DND-41 (cell line): ENCODE data around the gene TAF10.
A peak's percentile ranks its signal among the peaks of the same experiment; 100 is the strongest.

ENCODE experiments used
- ATAC-seq: fragments of 200-7000 bp; cut with Tn5 transposase; 3 replicates; pipeline ENCODE4 v1.9.1; 2021; ENCODE audit warnings: low read depth; ENCODE audit not compliant: insufficient read depth
- DNase-seq: peaks from one replicate; pipeline ENCODE4 v3.0.0-alpha.2; 2020
- H2AFZ ChIP-seq: 2 replicates; pipeline ENCODE4 v1.6.0; 2012; ENCODE audit warnings: low read depth, low read length
- H3K27ac ChIP-seq: 2 replicates; pipeline ENCODE4 v1.5.1; 2012; ENCODE audit warnings: low read length, inconsistent platforms
- H3K27me3 ChIP-seq: fragments of 200-600 bp; sonication (generic); 2 replicates; pipeline ENCODE4 v1.6.0; 2012; ENCODE audit warnings: low read length, mild to moderate bottlenecking, inconsistent platforms; ENCODE audit not compliant: insufficient read depth, poor library complexity
- H3K36me3 ChIP-seq: 2 replicates; pipeline ENCODE4 v1.5.1; 2012; ENCODE audit warnings: low read length, inconsistent platforms; ENCODE audit not compliant: insufficient read depth
- H3K4me1 ChIP-seq: 2 replicates; pipeline ENCODE4 v1.5.1; 2012; ENCODE audit warnings: mild to moderate bottlenecking, low read length; ENCODE audit not compliant: insufficient read depth
- H3K4me2 ChIP-seq: 2 replicates; pipeline ENCODE4 v1.6.0; 2012; ENCODE audit warnings: mild to moderate bottlenecking, moderate library complexity, low read length, inconsistent platforms; ENCODE audit not compliant: insufficient read depth
- H3K4me3 ChIP-seq, 2 experiments: fragments of 200-600 bp in 1 of 2; shearing (Covaris generic) in 1 of 2; 2 replicates each; pipeline ENCODE4 v1.5.1; 2012 to 2016; ENCODE audit warnings: inconsistent platforms in 2 of 2, low read length in 2 of 2, mild to moderate bottlenecking in 2 of 2, low read depth in 1 of 2, moderate library complexity in 1 of 2
- H3K79me2 ChIP-seq: 2 replicates; pipeline ENCODE4 v1.6.0; 2012; ENCODE audit warnings: low read length, inconsistent platforms; ENCODE audit not compliant: insufficient read depth
- H3K9ac ChIP-seq: 2 replicates; pipeline ENCODE4 v1.6.0; 2012; ENCODE audit warnings: low read depth, mild to moderate bottlenecking, inconsistent platforms, low read length, moderate library complexity
- H3K9me3 ChIP-seq: 2 replicates; pipeline ENCODE4 v1.5.1; 2012; ENCODE audit warnings: low read length, moderate library complexity, mild to moderate bottlenecking, inconsistent platforms; ENCODE audit not compliant: insufficient read depth, severe bottlenecking
- H4K20me1 ChIP-seq: 2 replicates; pipeline ENCODE4 v1.6.0; 2012; ENCODE audit warnings: low read length; ENCODE audit not compliant: insufficient read depth
- EZH2 ChIP-seq: IDR thresholded peaks from 3 replicates; pipeline ENCODE4 v1.6.1; 2012; ENCODE audit warnings: borderline replicate concordance, low read depth, mild to moderate bottlenecking, moderate library complexity, low read length, inconsistent platforms; ENCODE audit not compliant: severe bottlenecking
- TF ChIP-seq, protein P1 (sequence below): IDR thresholded peaks from 2 replicates; pipeline ENCODE4 v1.5.1; 2012; ENCODE audit warnings: borderline replicate concordance, low read length, moderate library complexity, mild to moderate bottlenecking; ENCODE audit not compliant: poor library complexity, severe bottlenecking; ENCODE audit errors: extremely low read depth

TAF10 gene

GRCh38 chr11:6618117-6619003 is 6.3 kb upstream of the TAF10 start:
- Histone ChIP-seq H4K20me1 (no peaks in the 10 kb centered on the region), H3K79me2 (peaks cover 24% of the 10 kb centered on the region), H3K4me1 (peaks cover 31% of the 10 kb centered on the region), H3K9ac (peak overlapping the region; percentile 65), H3K27ac (peak overlapping the region; percentile 78), H3K4me3 (peak overlapping the region; percentile 44 to 81; a peak in 3 of 4 replicates), H2AFZ (peak overlapping the region; percentile 90; the same call in 1 of the 2 replicates), H3K4me2 (peak overlapping the region; percentile 94), H3K27me3 (no peaks in the 10 kb centered on the region), H3K9me3 (no peaks in the 10 kb centered on the region), H3K36me3 (peaks cover 27% of the 10 kb centered on the region)
- ATAC-seq: no peak
- TF ChIP-seq, protein P1, sequence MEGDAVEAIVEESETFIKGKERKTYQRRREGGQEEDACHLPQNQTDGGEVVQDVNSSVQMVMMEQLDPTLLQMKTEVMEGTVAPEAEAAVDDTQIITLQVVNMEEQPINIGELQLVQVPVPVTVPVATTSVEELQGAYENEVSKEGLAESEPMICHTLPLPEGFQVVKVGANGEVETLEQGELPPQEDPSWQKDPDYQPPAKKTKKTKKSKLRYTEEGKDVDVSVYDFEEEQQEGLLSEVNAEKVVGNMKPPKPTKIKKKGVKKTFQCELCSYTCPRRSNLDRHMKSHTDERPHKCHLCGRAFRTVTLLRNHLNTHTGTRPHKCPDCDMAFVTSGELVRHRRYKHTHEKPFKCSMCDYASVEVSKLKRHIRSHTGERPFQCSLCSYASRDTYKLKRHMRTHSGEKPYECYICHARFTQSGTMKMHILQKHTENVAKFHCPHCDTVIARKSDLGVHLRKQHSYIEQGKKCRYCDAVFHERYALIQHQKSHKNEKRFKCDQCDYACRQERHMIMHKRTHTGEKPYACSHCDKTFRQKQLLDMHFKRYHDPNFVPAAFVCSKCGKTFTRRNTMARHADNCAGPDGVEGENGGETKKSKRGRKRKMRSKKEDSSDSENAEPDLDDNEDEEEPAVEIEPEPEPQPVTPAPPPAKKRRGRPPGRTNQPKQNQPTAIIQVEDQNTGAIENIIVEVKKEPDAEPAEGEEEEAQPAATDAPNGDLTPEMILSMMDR: no peak
- no peak for TF ChIP-seq EZH2
- no peak for DNase-seq

DNA sequence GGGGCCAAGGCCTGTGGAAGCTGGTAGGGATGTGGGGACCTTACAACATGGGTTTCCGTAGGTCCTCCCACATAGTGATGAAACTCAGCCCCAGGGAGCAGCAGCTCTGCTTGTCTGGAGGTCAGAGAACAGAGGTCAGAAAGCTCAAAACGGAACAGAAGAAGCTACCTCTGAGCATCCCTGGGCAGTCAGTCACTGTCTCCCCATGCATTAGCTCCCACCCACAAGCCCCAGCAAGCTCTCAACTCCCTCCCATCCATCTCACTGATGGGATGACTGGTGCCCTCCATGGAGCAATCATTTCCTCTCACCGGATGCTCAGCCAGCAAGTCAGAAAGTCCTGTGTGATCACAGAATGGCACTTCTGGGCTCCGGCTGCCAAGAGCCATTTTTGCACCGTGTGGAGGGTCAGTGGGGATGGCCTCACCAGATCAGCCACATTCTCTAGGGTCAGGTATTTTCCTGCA is 5.3 kb upstream of the TAF10 start:
- peaks cover 40% of the 10 kb centered on the region for H3K4me1 ChIP-seq
- H3K79me2 ChIP-seq: peaks cover 24% of the 10 kb centered on the region
- no peak overlapping the region for H3K4me3 ChIP-seq
- H3K27ac ChIP-seq: no peak overlapping the region
- H3K9ac ChIP-seq: no peak overlapping the region
- no peak for DNase-seq
- no peak overlapping the region for H2AFZ ChIP-seq
- H3K27me3 ChIP-seq: no peaks in the 10 kb centered on the region
- peaks cover 27% of the 10 kb centered on the region for H3K36me3 ChIP-seq
- no peak for ATAC-seq
- no peaks in the 10 kb centered on the region for H4K20me1 ChIP-seq
- 0 out of 2 replicates have a peak overlapping the region, but pooled peaks have one; percentile 94 for H3K4me2 ChIP-seq
- no peaks in the 10 kb centered on the region for H3K9me3 ChIP-seq
- no peak for TF ChIP-seq EZH2
- TF ChIP-seq, protein P1: no peak

GRCh38 chr11:6616596-6617250 is 4.7 kb upstream of the TAF10 start:
- Histone ChIP-seq H3K9me3 (no peaks in the 10 kb centered on the region), H3K27me3 (no peaks in the 10 kb centered on the region)

More at GRCh38 chr11:6616596-6617250, 4.7 kb upstream of the TAF10 start:
- H3K4me3 ChIP-seq: no peak overlapping the region
- no peak overlapping the region for H3K4me2 ChIP-seq
- ATAC-seq (no peak), DNase-seq (no peak)
- TF ChIP-seq EZH2: no peak
- TF ChIP-seq, protein P1: no peak
- no peak overlapping the region for H3K27ac ChIP-seq
- peaks cover 40% of the 10 kb centered on the region for H3K4me1 ChIP-seq
- H3K9ac ChIP-seq: no peak overlapping the region
- no peaks in the 10 kb centered on the region for H4K20me1 ChIP-seq
- H2AFZ ChIP-seq: no peak overlapping the region
- peaks cover 27% of the 10 kb centered on the region for H3K36me3 ChIP-seq
- H3K79me2 ChIP-seq: peaks cover 27% of the 10 kb centered on the region
